HG03460 (cell line): ENCODE results near the gene PPP2R2C.

Source experiments
- ATAC-seq: cut with Tn5 transposase; IDR thresholded peaks from one replicate; pipeline ENCODE4 v1.9.1; 2021; ENCODE audit not compliant: unreplicated experiment

The PPP2R2C gene

DNA sequence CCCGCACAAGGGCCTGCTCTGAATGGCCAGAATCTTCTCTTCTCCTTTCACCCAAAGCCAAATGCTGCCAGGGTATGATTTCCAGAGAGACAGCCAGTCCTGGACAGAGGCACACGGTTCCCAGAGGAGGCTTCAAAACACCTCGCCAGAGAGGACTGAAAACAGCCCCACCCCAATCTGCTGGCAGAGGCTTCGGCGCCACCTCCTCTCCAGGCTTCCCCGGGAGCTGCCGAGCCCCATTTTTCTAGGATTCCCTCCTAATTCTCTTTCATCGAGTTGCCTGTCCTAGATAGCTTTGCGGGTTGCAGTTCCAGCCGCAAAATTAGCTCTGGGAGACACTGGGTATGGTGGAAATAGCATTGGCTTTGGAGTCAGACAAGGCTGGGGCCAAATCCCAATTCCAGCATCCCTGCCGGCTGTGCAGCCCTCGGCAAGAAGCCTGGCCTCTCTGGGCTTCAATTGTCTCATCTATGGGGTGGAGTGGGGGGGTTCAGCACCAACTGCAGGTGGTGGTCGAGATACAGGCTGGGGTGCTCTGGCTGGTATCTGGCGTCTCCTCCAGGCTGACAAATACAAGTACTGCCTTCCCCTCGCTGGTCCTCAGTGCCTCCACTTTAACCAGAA is 22.6 kb downstream of the PPP2R2C start:
- ATAC-seq = no peak

DNA sequence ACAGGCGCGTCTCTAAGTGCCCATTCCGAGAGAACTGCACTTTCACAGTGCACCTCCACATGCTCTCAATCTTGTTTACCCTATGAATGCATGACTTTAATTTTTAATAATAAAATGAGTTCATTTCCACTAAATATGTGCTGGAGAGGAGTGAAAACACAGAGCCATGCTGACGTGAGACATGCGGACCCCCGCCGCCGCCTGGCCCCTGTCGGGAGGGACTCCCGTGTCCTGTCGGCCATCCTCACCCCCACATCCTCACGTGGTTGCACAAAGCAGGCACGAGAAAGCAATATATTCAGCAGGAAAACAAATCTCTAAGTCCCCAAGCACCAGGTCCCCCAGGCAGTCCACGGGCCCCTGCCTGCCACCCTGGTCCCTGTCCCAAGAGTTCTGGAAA is 23.1 kb downstream of the PPP2R2C start:
- ATAC-seq = no peak

DNA sequence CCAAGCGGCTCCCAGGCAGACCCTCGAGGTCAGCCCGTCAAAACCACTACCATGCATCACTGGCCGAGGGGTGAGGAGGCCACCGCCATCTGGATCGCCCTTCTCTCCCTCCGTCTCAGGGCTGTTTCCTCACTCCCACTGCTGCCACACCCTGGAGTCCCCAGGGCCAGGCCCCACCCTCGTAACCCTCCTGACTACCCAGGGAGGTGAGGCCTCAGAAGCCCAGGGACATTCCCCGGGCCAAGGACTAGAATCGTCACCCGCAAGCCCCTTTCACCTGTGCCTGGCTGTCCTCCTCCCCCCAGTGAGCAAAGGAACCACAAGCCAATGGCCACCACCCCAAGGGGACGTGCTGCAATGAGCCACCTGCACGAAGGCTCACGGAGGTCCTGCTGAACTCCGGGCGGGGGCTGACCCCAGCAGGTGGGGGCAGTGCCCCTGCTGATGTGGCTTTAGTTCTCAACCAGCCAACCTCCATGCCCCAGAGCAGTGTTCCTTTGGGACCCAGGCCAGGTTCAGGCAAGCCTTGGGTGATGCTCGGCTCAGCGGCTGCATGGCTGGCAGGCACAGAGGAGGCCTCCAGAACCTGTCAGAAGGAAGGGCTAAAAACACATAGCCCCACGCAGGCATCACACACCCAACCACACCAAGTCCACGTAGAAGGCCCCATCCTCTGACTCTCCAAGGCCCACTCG is 23.8 kb downstream of the PPP2R2C start:
- no peak for ATAC-seq

DNA sequence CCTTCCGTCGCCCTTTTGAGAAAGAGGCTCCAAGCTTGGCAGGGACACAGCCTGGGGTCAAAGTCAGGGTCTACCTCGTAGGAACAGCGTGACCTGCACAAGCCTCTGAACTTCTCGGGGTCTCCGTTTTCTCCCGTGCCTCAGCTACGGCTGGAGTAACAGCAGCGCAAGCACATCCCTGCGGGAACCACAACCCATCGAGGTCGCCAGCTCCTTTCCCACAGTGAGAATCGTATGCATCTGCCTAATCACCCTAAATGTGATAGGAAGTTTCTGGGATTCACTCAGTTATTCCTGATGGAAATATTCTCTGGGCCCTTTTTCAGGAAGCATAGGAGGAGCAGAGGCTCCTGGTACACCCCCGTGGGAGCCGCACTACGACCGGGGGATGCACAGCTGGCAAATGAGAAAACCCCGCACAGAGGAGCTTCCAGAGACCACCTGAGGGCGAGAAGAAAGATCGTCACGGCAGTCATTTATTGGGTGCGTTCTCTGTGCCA is 24.7 kb downstream of the PPP2R2C start:
- no peak for ATAC-seq

DNA sequence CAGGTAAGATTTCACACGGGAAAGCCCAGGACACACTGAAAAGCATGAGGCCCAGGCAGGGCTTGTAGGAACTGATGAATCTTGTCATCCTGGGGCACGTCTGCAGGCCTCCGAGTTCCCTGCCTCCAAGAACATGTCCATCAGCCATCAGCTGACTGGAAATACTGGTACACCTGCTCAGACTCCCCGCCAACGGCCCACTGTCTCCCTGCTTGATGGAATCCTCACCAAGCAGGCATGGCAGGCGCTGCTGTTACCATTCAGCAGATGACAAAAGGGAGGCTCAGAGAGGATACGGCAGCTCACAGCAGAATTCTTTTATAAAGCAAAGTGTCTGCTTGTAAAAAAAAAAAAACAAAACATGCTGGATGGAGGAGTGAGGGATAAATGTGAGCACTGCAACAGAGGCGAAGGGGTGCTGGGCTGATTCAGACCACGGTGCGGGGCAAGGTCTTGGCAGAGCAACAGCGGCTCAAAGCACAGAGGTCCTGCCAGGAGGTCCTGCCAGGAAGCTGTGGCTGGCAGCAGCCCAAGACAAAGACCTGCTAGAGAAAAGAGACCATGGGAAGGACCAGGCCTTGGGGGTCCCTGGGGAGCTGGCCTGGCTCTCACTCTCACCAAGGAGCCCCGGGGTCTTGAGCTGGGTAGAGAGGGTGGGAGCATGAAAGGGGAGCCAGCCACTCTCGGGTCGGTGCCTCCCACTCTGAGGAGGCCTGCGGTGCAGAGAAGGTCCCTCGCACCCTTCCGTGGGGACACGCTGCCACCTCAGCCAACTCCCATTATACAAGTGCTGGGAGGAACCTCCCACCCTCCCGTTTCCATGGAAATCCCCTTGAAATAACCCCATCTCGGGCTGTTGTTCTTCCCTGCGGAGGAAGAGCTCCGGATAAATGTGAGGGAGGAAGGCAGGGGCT is 25.6 kb downstream of the PPP2R2C start:
- ATAC-seq = no peak

DNA sequence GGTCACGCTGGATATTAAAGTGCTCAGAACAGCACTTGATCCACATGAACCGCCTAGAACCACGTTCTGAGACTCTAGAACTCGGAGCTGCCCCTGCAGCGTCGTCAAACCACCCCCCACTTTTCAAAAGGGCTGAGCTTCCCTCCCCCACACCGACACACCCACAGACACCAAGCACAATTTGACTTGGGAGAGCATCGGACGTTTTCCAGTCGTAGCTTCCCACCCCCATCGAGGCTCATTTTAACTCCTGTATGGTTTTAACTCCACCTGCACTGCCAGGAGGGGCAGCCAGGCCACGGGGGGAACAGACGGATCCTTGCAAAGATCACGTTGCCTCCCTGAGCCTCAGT is 26.3 kb downstream of the PPP2R2C start:
- no peak for ATAC-seq

DNA sequence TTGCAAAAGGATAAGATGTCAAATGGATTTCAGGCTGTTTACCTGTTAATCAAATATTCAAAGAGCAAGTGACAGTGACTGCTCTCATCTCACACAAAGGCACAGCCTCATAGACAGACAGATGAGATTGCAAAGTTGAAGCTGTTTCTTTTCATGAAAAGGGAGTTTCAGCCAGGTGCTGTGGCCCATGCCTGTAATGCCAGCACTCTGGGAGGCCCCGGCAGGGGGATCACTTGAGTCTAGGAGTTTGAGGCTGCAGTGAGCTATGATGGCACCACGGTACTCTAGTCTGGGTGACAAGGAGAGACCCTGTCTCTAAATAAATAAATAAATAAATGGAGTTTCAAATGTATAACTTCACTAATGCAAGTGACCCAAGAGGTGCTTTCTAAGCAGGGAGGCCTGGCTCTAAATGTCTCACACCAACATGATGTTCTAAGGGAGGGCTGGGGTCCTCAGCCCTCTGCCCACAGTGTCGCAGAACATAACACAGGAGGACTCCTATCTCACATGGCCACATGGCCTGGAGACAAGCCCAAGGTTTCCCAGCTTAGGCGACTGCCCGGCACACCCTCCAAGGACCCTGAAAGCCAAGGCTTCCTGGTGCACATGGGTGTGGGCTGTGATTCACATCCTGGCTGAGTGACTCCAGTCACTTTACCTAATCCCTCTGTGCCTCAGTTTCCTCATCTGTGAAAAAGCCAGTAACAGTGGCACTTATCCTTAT is 26.8 kb downstream of the PPP2R2C start:
- ATAC-seq = no peak

DNA sequence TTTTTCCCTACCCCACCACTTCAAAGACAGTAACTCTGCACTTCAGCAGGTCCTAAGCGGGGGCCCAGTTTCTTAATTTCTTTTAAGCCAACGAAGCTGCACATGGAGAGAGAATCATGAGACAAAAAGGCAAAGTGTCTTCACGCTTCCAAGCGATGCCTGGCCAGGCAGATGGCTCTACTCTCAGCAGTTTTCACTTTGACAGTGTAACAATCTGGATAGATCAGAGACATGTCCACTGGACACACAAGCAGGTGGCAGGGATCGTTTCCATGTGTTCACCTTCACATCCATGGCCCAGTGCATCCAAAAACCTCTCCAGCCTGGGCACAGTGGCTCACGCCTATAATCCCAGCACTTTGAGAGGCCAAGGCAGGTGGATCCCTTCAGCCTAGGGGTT is 27.8 kb downstream of the PPP2R2C start:
- no peak for ATAC-seq

DNA sequence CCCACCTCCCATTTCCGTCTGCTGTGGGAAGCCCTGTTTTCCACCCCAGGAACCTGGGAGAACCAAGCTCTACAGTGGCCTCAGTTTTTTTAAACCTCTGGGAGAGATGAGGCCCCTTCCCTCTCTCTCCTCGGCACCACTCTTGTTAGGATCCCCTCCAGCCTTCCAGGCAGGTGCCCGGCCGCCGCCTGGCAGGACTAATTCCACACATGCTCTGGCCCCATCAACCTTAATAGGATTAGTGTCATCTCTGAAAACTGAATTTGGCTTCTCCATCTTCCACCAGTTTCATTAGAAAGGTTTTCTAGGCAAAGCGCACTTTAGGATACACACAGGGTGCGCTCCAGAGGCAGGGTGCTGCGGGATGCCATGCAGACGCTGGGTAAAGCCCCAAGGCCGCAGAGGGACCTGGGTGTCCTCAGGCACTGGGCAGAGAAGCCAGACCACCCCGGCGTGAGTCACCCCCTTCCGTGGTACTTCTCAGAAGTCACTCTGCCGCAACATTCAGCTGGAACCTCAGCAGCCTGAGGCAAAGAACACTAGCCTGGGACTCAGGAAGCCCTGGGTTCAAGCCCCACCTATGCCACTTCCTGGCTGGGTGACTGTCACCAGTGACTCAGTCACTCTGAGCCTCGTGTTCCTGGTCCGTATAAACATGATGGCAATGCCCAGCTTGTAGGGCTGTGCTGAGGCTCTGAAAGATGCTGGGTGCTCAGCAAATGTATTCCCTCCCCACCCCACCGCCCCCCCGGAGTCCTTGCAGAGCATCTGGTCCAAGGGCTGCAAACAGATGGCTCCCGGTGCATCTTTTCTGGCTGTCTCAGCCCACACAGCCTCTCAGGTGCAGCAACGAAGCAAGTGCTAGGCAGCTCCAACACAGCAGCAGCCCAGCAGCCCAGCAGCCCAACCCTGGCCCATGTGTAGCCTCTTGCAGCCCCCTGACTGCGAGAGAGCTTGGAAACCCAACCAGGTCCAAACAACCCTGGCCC is 29.1 kb downstream of the PPP2R2C start:
- ATAC-seq = no peak

DNA sequence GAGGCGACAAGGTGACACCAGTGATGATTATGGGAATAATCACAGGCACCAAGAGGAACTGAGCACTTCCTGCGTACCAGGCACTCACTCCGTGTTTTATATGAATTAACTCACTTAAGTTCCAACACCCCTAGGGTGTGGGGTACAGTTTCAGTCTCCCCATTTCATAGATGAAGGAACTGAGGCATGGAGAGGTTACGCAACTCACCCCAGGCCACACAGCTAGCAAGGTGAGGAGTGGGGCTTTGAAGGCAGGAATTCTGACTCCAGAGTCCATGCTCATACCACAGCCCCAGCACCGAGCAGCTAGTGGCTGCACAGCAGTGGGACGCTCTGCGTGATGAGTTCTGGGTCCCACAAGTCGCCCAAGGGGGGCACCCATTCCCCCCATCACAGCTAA is 29.9 kb downstream of the PPP2R2C start:
- ATAC-seq = no peak

DNA sequence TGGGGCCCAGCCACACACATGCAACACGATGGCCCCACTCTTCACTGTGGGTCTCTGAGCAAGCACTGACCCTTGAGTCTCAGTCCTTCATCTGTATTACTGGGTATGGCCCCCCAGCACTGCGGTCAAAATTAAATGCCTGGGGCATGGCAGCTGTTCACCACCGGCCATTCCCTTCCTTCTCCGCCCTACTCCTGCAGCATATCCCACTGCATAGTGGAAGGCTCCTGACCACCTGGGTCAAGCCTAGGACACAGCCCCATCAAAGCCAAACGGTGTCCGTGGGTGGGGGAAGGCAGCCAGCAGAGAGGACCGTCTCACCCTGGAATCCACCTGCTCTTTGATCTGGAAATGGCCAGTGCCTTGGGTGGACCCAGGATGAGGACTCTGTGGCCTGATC is 30.7 kb downstream of the PPP2R2C start:
- no peak for ATAC-seq

DNA sequence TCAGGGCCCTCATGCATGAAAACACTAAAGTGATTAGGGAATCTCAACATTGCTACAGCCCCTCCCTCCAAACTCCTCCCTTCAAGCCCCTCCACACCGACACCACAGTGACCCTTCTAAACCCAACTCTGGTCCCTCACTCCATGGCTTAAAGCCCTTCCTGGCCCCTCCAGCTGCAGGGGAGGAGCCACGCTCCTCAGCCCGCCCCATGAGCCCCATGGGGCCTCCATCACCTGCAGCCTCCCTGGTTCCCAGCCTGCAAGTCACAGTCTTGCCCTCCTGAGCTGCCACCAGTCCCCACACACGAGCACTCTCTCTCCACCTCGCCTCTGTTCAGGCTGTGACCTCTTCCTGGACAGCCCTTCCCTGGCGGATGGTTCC is 31.2 kb downstream of the PPP2R2C start:
- ATAC-seq = no peak

DNA sequence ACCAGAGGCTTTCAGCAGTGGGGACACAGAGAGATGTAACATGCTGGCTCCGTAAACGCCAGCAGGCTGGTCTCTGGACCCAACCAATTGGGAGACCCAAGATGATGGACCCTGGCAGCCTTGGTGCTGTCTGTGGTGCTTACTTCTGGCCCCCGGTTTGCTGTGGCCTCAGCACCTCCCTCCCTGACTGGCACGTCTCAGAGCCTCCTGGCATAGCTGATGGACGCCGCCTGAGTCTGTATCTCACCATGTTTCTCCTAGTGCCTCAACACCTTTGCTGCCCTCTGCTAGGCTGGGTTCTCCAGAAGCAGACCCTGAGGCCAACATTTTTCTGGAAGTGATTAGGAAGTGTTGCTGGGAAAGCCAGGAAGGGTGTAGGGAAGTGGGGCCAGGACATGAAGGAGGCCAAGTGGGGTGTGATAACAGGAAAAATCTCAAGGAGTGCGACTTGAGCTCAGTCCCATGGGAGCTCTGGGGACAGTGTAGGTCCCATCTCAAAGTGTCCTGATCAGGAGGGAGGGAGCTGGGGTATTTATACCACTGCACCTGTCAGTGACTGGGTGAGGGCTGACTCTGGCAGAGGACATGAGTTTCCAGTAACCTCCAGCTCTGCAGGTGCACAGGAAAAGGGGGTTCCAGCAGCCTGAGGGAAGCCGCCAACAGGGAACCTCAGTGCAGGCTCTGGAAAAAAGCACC is 31.8 kb downstream of the PPP2R2C start:
- ATAC-seq = no peak

DNA sequence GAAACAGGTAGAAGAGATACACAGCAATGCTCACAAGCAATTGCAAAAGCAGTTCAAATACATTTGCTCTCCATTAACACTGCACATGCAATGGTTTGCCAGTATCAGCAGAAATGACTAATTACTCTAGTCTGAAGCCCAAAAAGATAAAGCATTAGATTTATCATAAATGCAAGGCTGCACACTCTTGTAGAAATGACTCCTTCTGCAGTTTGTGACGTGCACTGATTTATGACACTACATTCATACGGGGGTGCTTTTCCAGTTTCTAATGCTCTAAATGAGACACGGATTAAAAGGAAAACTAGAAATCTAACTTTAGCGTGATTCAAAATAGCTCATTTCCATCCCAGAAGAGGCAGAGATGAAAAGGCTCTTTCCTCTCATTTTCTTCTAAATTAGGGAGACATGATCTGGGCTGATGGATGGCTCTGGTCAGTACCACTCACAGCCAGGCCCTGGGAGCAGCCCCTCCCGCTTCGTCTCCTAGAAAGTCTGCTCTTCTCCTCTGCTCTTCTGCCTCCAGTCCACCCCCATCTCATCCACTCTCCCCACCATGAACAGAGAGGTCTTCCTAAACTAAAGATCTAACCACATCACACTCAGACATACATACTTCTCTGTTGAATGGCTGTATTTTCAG is 33.2 kb downstream of the PPP2R2C start:
- no peak for ATAC-seq

DNA sequence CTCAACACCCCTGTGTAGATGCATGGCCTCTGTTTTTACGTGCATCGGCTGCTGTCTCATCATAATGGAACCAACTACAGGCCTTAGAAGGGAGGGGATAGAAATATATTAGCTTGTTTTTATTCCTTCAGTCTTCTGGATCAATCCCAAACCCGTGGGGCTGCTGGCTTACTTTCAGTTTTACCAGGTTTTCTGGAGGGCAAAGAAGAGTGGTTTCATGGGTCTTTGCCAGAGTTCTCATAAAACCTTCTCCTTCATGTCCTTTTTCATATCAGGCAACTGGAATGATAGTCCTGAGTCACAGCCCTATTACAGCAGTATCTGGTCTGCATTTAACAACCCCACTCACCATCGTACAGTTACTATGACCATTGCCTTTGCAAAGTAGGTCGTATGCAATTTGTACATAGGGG is 34.6 kb downstream of the PPP2R2C start:
- ATAC-seq = no peak

DNA sequence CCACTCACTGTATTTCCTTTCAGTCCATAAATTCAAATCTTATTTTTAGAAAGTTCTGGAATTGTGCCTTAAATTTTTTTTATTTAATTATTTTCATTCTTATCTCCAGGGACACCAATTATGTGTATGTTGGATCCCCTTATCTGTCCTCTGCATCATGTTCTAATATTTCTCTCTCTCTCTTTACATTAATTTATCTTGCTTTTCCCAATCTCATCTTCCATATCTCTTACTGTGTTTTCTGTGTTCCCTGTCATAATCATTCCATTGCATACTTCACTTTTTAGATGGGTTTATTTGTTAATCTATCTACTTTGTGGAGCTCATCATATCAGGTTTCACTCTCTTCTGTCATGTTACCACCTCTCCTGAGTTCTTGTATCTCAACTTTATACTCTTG is 37.4 kb downstream of the PPP2R2C start:
- no peak for ATAC-seq

DNA sequence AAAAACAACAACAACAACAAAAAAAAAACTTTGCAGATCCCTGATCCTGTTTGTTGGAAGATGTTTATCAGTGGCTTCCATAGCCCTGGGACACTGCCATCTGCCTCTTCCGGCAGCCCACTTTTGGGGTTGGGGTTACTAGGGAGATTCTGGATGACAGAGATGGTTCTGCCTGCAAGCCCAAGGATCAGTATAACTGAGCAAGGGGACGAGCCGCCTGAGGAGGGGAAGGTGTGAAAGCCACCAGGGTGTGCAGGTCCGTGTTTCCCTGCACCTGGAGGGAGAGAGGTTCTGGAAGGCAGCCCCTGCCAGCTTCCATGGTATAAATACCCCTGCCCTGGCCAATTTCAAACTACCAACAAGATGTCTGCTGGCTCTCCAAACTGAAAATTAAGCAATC is 41.5 kb downstream of the PPP2R2C start:
- ATAC-seq = no peak

DNA sequence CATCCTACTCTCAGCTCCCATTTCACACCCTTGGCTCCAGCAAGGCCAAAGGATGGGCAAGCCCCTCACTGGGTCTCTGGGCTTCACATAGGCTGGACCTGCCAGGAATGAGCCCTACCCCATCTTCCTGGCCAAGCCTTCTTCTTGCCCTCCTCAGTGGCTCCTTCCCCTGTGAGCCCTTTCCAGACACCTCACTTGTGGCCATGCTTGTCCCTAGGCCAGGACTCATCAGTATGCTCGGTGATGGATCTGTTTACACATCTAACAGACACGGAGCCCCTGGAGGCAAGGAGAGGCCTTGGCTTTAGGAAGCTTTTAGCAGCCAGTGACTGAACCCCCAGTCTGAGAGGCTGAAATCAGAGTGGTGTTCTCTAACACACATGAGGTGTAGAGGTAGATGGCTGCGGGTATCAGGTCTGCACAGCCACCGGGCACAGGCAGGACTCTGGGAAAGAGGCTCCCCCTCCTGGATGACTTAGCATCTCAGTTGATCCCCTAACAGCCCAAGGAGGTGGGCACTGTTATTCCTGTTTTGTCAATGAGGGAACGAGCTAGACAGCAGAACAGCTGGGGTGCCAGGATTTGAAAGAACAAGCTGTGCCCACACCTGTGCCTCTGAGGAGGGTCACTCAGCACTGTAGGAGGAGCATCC is 44.8 kb downstream of the PPP2R2C start:
- ATAC-seq = no peak
